Brain microvascular endothelial cell (primary cell): ENCODE results near the gene KRTAP12-3.

Experiments used
- DNase-seq: peaks from one replicate; pipeline ENCODE4 v3.0.0-alpha.2; 2020
- H3K27ac ChIP-seq: fragments of 250-450 bp; sonication (Bioruptor Pico); 2 replicates; pipeline ENCODE4 v1.5.1; 2020; ENCODE audit warnings: mild to moderate bottlenecking, moderate library complexity
- H3K27me3 ChIP-seq: fragments of 250-450 bp; sonication (Bioruptor Pico); replicated peaks from 2 replicates; pipeline ENCODE4 v1.5.1; 2020; ENCODE audit warnings: mild to moderate bottlenecking
- H3K36me3 ChIP-seq: fragments of 250-450 bp; sonication (Bioruptor Pico); replicated peaks from 2 replicates; pipeline ENCODE4 v1.5.1; 2020; ENCODE audit warnings: mild to moderate bottlenecking
- H3K4me3 ChIP-seq: 2 replicates; pipeline ENCODE4 v1.5.1; 2011; ENCODE audit warnings: low read depth, mild to moderate bottlenecking, control low read depth, low read length, moderate library complexity
- CTCF ChIP-seq: IDR thresholded peaks from 2 replicates; pipeline ENCODE4 v1.5.1; 2011; ENCODE audit warnings: low read depth, mild to moderate bottlenecking, moderate library complexity, low read length, control low read depth, inconsistent platforms; ENCODE audit errors: missing control alignments
- in situ Hi-C: cut with HindIII; loops from 2 replicates; pipeline ENCODE4 v1.10.0; 2017; ENCODE audit warnings: low sequenced_read_pairs, low pct_ligation_motif_present

KRTAP12-3 gene

GRCh38 chr21:44648557-44649311, 9.0 kb upstream of the KRTAP12-3 start:
- no peak overlapping the region for H3K27ac ChIP-seq
- no peak for TF ChIP-seq CTCF
- H3K36me3 ChIP-seq: no peaks in the 10 kb centered on the region
- H3K27me3 ChIP-seq: no peaks in the 10 kb centered on the region
- in situ Hi-C loops: no loop called here
- H3K4me3 ChIP-seq: no peak overlapping the region
- no peak for DNase-seq

DNA sequence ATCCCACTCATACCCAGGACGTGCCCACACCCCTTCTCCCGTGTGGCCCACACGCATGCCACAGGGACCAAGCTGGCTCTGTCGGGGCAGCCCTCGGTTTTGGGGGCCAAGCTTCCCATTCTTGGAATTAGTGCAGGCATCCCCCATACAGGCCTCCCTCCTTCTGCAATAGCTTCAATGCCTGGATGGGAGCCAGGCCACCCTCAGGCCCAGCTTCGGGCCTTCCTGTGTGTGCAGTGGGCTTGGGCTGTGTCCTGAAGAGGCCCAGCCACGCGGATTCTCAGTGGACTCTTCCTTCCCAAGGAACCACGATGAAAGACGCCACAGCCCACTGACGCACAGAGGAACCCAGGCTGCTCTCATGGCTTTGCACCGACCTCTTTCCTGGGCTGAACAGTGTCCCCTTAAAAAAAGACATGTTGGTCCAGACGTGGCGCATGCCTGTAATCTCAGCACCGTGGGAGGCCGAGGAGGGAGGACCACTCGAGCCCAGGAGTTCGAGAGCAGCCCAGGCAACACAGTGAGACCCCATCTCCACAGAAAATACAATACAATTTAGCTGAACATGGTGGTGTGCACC, 8.1 kb upstream of the KRTAP12-3 start:
- Histone ChIP-seq H3K27ac (no peak overlapping the region), H3K4me3 (no peak overlapping the region), H3K36me3 (no peaks in the 10 kb centered on the region), H3K27me3 (no peaks in the 10 kb centered on the region)
- TF ChIP-seq CTCF: no peak
- in situ Hi-C loops: no loop called here
- no peak for DNase-seq

DNA sequence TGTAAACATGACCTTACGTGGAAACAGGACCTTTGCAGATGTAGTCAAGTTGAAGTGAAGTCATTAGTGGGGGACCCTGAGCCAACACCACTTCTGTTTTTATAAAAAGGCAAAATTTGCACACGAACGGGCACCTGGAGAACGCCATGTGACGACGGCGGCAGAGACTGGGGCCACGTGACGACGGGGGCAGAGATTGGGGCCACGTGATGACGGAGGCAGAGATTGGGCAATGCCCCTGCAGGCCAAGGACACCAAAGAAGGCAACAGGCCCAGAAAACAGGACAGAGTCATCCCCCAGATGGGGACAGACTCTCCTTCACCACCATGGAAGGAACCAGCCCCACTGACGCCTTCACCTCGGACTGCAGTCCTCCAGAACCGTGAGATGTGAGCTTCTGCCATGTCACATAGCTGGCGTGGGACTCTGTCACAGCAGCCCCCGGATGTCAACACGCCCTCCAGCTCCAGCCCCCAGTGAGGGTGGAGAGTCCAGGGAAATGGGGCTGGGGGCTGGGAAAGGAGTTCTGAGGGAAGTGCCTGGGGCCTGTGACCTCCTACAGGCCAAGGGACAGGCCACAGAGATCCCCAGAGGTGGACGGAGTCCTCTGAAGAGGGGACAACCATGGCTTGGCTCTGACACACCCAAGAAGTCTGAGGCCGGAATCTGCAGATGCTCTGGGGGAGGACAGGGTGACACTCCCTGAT, 7.3 kb upstream of the KRTAP12-3 start:
- in situ Hi-C loops: no loop called here
- no peak for TF ChIP-seq CTCF
- H3K27ac ChIP-seq: no peak overlapping the region
- no peak for DNase-seq
- H3K4me3 ChIP-seq: no peak overlapping the region
- no peaks in the 10 kb centered on the region for H3K27me3 ChIP-seq
- H3K36me3 ChIP-seq: no peaks in the 10 kb centered on the region

GRCh38 chr21:44650973-44651675, 6.6 kb upstream of the KRTAP12-3 start:
- Histone ChIP-seq H3K27me3 (no peaks in the 10 kb centered on the region), H3K36me3 (no peaks in the 10 kb centered on the region), H3K27ac (no peak overlapping the region), H3K4me3 (no peak overlapping the region)
- in situ Hi-C loops: no loop called here
- no peak for TF ChIP-seq CTCF
- no peak for DNase-seq

GRCh38 chr21:44653123-44653522, 4.6 kb upstream of the KRTAP12-3 start:
- H3K4me3 ChIP-seq: no peak overlapping the region
- in situ Hi-C loops: no loop called here
- no peak for TF ChIP-seq CTCF
- H3K27ac ChIP-seq: no peak overlapping the region
- no peaks in the 10 kb centered on the region for H3K36me3 ChIP-seq
- no peaks in the 10 kb centered on the region for H3K27me3 ChIP-seq
- DNase-seq: no peak
